ENCODE results near the gene CGNL1.

Gene CGNL1

GRCh38 chr15:57354436-57355123 is 21.7 kb upstream of the CGNL1 start:
- no peak for DNase-seq (ENCODE audit: low spot score)

GRCh38 chr15:57355259-57355658 is 21.0 kb upstream of the CGNL1 start:
- DNase-seq (ENCODE audit: low spot score), result no peak

DNA sequence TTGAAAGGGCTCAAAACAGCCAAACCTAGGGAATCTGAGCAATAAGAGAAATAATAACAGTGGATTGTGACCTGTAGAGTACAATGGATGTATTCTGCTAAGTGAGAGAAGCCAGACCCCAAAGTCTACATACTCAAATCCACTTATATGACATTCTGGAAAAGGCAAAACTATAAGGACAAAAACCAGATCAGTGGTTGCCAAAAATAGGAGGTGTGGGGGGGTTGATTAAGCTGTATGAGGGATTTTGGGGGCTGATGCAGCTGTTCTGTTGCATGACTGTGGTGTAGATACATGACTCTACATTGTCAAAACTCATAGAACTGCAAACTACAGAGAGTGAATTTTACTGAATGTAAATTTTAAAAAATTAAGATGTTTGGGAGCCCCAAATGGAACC is 20.1 kb upstream of the CGNL1 start:
- DNase-seq (ENCODE audit: low spot score), result no peak

DNA sequence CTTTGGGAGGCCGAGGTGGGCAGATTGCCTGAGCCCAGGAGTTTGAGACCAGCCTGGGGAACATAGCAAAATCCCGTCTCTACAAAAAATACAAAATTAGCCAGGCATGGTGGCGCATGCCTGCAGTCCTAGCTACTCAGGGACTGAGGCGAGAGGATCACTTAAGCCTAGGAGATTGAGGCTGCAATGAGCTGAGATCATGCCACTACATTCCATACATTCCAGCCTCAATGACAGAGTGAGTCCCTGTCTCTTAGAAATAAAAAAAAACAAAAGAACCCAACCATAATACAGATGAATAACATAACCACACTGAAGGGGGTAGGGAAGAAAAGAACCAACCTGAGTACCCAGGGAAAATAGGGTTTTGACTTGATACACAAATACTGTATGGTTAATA is 19.7 kb upstream of the CGNL1 start:
- peak; percentile 54 for DNase-seq (ENCODE audit: low spot score)

DNA sequence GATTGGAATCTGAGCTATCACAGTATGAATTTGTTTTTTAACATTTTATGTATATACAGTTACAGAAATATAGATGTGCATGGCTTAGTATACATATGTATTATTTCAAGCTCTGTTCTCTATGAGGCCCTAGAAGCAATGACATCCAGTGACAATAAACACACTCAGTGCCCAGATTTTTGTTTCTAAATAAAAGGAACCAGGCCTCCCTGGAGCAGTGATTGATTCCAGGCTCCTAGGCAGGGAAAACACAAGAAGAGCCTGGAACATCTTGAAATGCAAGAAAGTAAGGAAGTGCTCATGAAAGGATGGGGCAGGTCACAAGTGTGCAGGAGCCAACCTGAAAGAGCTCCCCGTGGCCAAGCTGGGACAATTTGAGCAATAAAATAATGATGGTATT is 18.5 kb upstream of the CGNL1 start:
- no peak for DNase-seq (ENCODE audit: low spot score)

- DNase-seq (ENCODE audit: low spot score), result no peak
These were observed 17.7 kb upstream of the CGNL1 start for GRCh38 chr15:57358571-57358970.

DNA sequence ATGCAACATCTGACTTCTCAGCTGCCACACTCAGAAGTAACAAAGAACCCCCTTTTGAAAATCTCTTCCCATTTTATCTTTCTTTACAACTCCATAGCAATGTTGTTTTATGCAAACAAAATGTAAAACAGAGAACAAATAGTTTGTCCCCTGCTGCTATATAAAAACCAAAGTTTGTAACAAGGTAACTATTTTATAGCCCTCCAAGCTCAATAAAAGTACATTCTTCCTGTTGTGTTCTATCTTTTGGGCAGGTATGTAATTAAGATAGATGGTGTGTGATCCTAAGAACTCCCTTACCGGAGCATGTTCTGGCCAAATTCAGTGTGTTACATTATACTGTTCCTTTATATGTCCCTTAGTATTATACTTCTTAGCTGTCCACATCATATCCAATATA is 12.6 kb upstream of the CGNL1 start:
- no peak for DNase-seq (ENCODE audit: low spot score)

DNA sequence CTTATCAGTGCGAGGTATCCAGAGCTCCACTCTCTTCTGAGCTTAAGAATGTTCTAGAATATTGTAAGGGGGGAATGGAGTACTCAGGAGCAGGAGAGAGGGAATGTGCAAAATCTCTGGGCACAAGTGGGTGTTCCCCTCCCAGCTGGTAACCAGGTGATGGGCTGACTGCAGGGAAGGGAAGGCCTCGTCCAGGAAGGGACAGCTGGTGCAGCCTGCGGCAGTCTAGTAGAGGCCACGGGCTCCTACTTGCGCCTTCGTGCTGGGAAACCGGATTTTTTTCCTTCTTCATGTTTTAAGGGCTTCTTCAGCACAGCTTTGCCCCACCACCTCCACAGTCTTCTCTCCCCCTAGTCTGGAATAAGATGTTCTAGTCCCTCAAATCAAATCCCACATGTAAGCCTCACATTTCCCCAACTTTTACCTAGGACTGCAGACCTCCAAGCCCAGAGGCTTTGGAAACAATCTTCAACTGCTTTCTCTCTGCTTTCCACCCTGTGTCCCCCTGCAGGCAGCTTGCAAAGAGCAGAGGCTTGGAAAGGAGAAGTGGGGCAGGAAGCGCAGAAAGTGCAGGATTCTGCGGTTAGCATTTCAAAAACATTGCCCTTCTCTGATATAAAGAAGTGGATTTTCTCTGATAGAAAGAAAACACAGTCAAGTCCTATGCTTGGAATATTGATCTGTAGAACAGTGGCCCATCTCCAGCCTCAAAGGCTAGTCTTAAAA is 11.9 kb upstream of the CGNL1 start:
- DNase-seq (ENCODE audit: low spot score), result no peak

- no peak for DNase-seq (ENCODE audit: low spot score)
These were observed 8.7 kb upstream of the CGNL1 start for GRCh38 chr15:57367556-57367955.

DNA sequence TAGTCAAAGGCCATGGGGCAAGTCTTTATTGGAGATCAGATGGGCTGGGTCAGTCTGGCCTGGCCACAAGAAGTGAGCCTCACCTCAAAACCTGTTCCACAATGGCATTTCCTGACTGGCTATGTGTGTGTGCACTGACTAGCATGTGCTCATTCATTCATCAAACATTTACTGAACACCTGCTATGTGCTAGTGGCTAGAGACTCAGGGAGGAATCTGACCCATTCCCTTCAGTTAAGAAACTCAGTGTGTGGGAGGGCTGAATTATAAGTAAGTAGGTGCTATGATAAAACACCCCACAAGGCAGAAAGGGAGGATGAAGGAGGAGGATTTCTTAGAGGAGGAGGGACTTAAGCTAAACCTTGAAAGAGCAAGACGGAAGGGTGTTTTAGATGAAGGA is 5.4 kb upstream of the CGNL1 start:
- no peak for DNase-seq (ENCODE audit: low spot score)

DNA sequence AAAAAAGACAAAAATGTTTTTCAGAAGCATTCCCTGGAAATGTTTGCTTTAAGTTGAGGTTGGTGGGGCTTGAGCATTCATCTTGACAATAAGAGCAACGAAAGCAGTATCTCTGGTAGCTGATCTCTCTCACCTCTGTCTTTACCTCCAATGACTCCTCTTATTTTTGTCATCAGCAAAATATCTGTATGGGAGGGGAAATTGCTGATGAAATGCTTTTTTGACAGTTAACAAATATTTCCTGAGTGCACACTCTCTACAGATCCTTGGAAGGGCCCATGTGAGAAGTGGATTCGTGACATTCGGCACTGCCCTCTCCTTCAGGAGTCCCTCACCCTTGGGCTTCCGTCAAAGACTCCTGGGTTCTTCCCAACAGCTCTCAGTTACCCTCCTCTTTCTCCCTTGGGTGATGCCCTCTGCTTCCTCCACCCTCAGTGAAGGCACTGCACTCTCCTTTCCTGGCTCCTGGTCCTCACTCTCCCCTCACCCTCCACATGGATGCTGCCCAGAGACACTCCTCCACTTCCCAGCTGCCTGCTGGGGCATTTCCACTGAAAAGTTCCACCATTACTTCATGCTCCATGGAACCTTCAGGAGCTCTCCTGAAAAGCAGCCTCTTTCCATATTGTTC is 2.9 kb upstream of the CGNL1 start:
- DNase-seq (ENCODE audit: low spot score), result no peak

- DNase-seq (ENCODE audit: low spot score), result no peak
These were observed 2.4 kb upstream of the CGNL1 start for GRCh38 chr15:57373882-57374276.

DNA sequence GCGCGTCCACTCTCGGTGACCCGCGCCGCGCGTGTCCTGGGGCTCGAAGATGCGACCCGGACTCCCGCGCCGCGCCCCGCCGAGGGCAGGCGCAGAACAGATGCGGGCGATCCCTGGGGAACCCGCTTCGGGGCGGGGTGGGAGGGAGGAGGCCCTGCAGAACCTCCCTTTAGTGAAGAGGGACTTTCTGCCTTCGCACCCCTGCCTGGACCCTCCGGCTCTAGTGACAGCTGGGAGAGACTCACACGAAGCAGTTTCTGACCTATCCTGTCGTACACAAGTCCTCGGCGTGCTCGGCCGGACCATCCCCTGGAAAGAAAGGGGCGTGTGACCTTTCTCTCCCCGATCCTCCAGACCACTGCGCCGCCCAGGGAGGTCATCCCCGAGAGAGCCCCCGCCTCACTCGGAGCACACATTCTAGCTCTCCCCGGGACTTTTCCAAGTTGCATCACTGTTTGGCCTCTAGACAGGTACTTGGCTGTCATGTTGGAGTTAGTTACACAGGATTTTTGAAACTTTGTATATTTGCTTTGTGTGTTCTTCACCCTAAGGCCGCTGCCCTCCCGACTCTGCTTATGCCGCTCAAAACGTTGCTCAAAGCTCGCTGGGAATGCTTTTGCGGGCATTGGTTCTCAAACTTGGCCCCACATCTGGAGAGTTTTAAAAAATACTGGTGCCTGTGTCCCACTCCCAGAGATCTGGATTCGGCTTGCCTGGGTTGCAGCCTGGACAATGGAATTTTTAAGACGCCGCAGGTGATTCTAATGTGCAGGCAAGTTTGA is 582 bp downstream of the CGNL1 start:
- DNase-seq (ENCODE audit: low spot score), result peak; percentile 26

- no peak for DNase-seq (ENCODE audit: low spot score)
These were observed 1.2 kb downstream of the CGNL1 start for GRCh38 chr15:57377478-57377847.

DNA sequence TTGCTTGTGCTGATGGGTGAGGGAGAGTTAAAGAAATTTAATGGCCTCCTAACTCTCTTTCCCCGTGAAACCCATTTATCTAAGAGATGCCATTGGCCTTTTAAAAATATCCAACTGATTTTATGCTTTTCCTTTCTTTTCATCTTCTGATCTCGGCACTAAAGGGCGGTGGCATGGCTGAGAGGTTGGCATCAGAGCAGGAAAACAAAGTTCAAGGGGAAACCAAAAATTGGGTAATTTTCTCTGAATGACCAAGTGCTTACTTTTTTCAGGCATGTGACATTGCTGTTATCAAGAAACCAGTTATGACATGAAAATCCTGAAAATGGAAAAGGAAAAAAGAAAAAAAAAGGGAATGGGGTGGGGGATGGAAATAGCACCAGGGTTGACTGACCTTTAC is 3.2 kb downstream of the CGNL1 start:
- no peak for DNase-seq (ENCODE audit: low spot score)

GRCh38 chr15:57380854-57381253 is 4.5 kb downstream of the CGNL1 start:
- DNase-seq (ENCODE audit: low spot score), result no peak

GRCh38 chr15:57382215-57382614 is 5.9 kb downstream of the CGNL1 start:
- DNase-seq (ENCODE audit: low spot score), result no peak

DNA sequence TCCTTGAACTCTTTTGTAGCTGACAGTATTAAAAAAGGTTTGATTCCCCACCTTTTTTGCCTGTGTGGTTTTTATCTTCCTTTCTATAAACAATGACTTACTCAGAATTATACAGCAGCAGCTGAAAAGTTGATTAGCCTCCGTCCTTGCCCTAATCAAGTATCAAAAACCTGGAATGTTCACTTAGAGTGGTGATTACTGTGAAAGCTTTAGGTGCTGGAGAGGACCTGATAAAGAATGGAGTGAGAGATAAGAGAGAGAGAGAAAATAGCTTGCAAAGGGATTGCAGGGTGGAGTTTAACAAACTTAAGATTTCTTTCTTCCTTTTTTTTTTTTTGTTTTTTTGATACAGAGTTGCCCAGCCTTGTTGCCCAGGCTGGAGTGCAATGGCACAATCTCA is 6.7 kb downstream of the CGNL1 start:
- DNase-seq (ENCODE audit: low spot score), result no peak

- DNase-seq (ENCODE audit: low spot score), result no peak
These were observed 7.7 kb downstream of the CGNL1 start for GRCh38 chr15:57384024-57384423.

DNA sequence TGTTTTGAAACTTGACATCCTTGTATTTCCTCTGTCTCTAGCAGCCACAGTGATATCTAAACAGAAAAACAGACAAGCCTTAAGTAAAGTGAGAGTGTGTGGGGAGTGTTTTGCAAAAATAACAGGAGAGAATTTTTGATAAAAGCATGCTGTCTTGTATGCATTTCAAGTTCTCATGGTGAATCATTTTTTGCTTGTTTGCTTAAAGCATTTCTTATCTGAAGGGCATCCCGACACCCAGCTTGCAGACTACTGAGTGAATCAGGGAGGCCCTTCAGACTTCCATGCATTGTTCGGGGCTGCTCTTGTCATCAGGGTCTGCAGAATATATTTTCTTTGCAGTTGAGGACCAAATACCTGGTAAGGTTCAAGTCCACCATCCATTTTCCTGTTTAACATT is 8.5 kb downstream of the CGNL1 start:
- DNase-seq (ENCODE audit: low spot score), result no peak

DNA sequence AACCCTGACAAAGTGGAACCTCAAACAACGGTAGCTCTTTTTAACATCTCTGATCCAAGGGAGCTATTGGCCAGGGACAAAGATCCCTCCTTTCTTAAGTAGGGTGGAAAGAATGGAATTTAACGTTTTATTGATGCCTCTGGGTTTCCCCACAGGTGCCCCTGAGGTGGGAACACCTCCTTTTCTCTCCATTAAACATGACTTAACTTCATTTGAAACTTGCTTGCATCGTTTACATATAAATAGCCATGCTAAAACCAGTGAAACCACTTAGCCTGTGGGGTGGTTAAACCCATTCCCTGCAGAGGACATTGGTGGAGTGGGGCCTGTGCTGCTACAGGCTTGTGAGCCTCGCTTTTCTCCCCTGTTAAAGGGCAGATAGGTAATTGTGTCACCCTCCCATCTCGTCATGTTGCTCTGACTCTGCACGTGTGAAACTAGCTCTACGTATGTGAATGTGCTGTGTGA is 9.7 kb downstream of the CGNL1 start:
- DNase-seq (ENCODE audit: low spot score), result no peak

DNA sequence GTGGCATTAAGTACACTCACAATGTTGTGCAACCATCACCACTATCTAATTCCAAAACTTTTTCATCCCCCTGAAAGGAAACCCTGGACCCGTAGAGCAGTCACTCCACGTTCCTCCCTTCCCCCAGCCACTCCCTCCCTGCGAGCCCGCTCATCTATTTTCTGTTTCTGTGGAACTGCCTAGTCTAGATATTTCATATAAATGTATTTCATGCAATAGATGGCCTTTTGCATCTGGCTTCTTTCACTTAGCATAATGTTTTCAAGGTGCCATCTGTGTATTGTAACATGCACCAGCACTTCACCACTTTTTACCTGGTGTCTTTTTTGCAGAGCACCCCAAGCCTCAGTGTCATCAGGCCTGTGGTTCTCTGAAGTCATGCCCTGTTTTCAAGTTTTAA is 10.7 kb downstream of the CGNL1 start:
- DNase-seq (ENCODE audit: low spot score), result no peak
